Loucy (cell line): ENCODE results near the gene SNAPC4.

ENCODE experiments used
- H2AFZ ChIP-seq: fragments of 200-600 bp; sonication (generic); 2 replicates; pipeline ENCODE4 v1.6.0; 2016; ENCODE audit warnings: antibody characterized with exemption, mild to moderate bottlenecking, low read length, moderate library complexity
- H3F3A ChIP-seq: fragments of 200-600 bp; 2 replicates; pipeline ENCODE4 v1.6.0; 2016; ENCODE audit warnings: antibody characterized with exemption, low read depth, mild to moderate bottlenecking
- H3K27me3 ChIP-seq: fragments of 200-600 bp; sonication (generic); 2 replicates; pipeline ENCODE4 v1.6.1; 2014; ENCODE audit warnings: low read length, mild to moderate bottlenecking; ENCODE audit not compliant: insufficient read depth, poor library complexity, severe bottlenecking
- H3K36me3 ChIP-seq: fragments of 200-600 bp; sonication (generic); 2 replicates; pipeline ENCODE4 v1.6.1; 2016; ENCODE audit warnings: low read length; ENCODE audit not compliant: insufficient read depth
- H3K4me1 ChIP-seq: fragments of 200-600 bp; sonication (generic); 2 replicates; pipeline ENCODE4 v1.5.1; 2014; ENCODE audit warnings: low read length, mild to moderate bottlenecking; ENCODE audit not compliant: insufficient read depth, poor library complexity, severe bottlenecking
- H3K4me2 ChIP-seq: fragments of 200-600 bp; sonication (generic); 2 replicates; pipeline ENCODE4 v1.6.0; 2014; ENCODE audit warnings: antibody characterized with exemption, low read length, low read depth, mild to moderate bottlenecking; ENCODE audit not compliant: poor library complexity, severe bottlenecking
- H3K4me3 ChIP-seq: fragments of 200-600 bp; sonication (generic); 2 replicates; pipeline ENCODE4 v1.5.1; 2014; ENCODE audit warnings: low read length, mild to moderate bottlenecking, mixed read lengths; ENCODE audit not compliant: poor library complexity, severe bottlenecking
- H3K79me2 ChIP-seq: fragments of 200-600 bp; sonication (generic); 2 replicates; pipeline ENCODE4 v1.6.1; 2014; ENCODE audit warnings: low read length; ENCODE audit not compliant: insufficient read depth
- H3K9ac ChIP-seq: fragments of 200-600 bp; sonication (generic); 2 replicates; pipeline ENCODE4 v1.6.0; 2014; ENCODE audit warnings: mild to moderate bottlenecking, low read depth, low read length, moderate library complexity; ENCODE audit not compliant: poor library complexity, severe bottlenecking
- H3K9me2 ChIP-seq: fragments of 200-600 bp; sonication (generic); replicated peaks from 2 replicates; pipeline ENCODE4 v1.6.1; 2016; ENCODE audit warnings: low read depth, low read length, mixed read lengths
- H3K9me3 ChIP-seq: fragments of 200-600 bp; sonication (generic); 2 replicates; pipeline ENCODE4 v1.6.1; 2014; ENCODE audit warnings: mild to moderate bottlenecking, antibody characterized with exemption, low read length, low read depth; ENCODE audit not compliant: insufficient read depth
- H4K20me1 ChIP-seq: fragments of 200-600 bp; sonication (generic); 2 replicates; pipeline ENCODE4 v1.6.0; 2014; ENCODE audit warnings: antibody characterized with exemption, low read length, mild to moderate bottlenecking; ENCODE audit not compliant: insufficient read depth, poor library complexity, severe bottlenecking
- CTCF ChIP-seq: fragments of 200-600 bp; sonication (generic); conservative IDR thresholded peaks from 2 replicates; pipeline ENCODE4 v1.5.1; 2014; ENCODE audit warnings: mild to moderate bottlenecking, antibody characterized with exemption, low read length
- EZH2phosphoT487 ChIP-seq: fragments of 200-600 bp; IDR thresholded peaks from 2 replicates; pipeline ENCODE4 v1.6.1; 2018; ENCODE audit warnings: antibody characterized with exemption, mild to moderate bottlenecking, moderate library complexity, borderline replicate concordance

The SNAPC4 gene

DNA sequence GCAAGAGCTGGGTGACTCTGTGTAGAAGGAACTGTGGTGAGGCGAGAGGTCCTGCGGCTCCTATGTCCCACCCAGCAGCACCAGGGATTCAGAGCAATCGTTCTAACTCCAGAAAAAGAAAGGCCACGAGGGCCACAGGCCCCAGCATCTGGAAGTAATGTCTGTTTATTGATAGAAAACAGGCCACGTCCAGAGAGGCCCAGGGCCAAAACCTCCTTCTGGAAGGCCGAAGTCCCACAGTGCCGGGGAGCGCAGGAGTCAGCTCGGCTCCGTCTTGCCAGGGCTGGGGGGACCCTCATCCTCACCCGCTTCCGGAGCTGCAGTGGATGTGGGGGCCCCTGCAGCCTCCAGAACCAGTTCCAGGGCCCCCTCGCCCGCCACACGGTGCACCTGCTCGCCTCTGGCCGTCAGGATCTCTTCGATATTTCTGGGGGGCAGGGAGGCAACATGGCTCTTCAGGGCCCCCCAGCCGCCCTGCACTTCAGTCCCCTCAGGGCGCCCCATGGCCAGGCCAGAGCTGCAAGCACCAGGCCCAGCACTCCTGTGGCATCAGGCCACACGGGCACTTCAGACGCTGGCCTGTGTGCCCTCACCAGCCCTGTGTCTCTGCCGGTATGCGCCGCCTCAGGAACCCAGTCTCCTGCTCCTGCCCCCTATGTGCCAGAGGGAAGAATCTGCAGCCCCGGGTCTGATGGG lies 38.1 kb downstream of the SNAPC4 start:
- TF ChIP-seq EZH2phosphoT487 (no peak), CTCF (no peak)
- Histone ChIP-seq H4K20me1 (peaks cover 7% of the 10 kb centered on the region), H2AFZ (no peak overlapping the region), H3K9me3 (no peaks in the 10 kb centered on the region), H3K9ac (no peak overlapping the region), H3K27me3 (no peaks in the 10 kb centered on the region), H3K4me1 (peaks cover 6% of the 10 kb centered on the region), H3K36me3 (no peaks in the 10 kb centered on the region), H3K9me2 (no peaks in the 10 kb centered on the region), H3K4me3 (no peak overlapping the region), H3K4me2 (peak overlapping the region; percentile 58), H3K79me2 (no peaks in the 10 kb centered on the region), H3F3A (no peaks in the 10 kb centered on the region)

DNA sequence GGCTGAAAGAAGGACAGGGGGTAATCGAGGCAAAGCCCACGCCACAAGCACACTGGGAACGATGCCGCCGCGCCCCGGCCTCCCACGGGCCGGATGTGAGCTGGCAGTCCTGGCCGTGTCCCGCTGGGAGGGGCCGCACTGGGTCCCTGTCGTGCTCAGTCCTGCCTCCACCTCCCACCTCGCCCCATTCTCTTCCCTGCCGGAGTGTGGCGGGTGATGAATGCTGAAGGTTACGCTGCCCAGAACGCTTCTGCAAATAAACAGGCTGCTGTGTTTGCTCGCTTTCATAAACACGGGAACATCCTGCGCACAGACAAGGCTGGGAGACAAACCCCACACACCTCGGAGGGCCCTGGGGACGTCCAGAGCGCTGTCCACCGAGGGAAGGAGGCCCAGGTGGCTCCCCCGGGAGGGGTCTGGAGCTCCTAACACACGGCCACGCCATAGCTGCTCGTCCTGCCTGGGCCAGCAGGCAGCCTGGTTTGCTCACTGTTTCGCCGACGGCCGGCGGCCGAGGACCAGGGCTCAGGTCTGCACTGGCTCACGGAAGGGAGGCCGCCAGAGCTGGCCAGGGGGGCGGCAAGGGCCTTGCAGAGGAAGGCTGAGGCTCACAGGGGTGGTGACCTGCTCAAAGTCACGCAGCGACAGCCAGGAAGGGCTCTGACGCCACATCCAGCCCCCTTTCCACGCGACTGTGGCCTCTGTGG lies 38.8 kb downstream of the SNAPC4 start:
- peaks cover 7% of the 10 kb centered on the region for H4K20me1 ChIP-seq
- no peaks in the 10 kb centered on the region for H3K36me3 ChIP-seq
- no peaks in the 10 kb centered on the region for H3K9me3 ChIP-seq
- TF ChIP-seq CTCF (no peak), EZH2phosphoT487 (no peak)
- no peak overlapping the region for H2AFZ ChIP-seq
- H3F3A ChIP-seq: no peaks in the 10 kb centered on the region
- H3K9ac ChIP-seq: no peak overlapping the region
- H3K79me2 ChIP-seq: no peaks in the 10 kb centered on the region
- no peaks in the 10 kb centered on the region for H3K27me3 ChIP-seq
- H3K4me3 ChIP-seq: no peak overlapping the region
- no peak overlapping the region for H3K4me2 ChIP-seq
- H3K4me1 ChIP-seq: peaks cover 6% of the 10 kb centered on the region
- no peaks in the 10 kb centered on the region for H3K9me2 ChIP-seq

- Histone ChIP-seq H3K27me3 (no peaks in the 10 kb centered on the region), H3K9ac (no peak overlapping the region), H3K79me2 (no peaks in the 10 kb centered on the region), H2AFZ (no peak overlapping the region), H3K4me2 (no peak overlapping the region), H3K4me1 (peaks cover 6% of the 10 kb centered on the region), H3K9me3 (no peaks in the 10 kb centered on the region), H3K4me3 (no peak overlapping the region), H3F3A (no peaks in the 10 kb centered on the region), H4K20me1 (peaks cover 7% of the 10 kb centered on the region), H3K9me2 (no peaks in the 10 kb centered on the region), H3K36me3 (no peaks in the 10 kb centered on the region)
- no peak for TF ChIP-seq EZH2phosphoT487
- TF ChIP-seq CTCF: no peak
These were observed 39.9 kb downstream of the SNAPC4 start for GRCh38 chr9:136359774-136360718.
